ENCODE results near the gene ZNF516.
A peak's percentile ranks its signal among the peaks of the same experiment; 100 is the strongest.

Gene ZNF516

GRCh38 chr18:76435316-76435989 lies 59.6 kb downstream of the ZNF516 start:
- DNase-seq = no peak

GRCh38 chr18:76434452-76434851 lies 60.6 kb downstream of the ZNF516 start:
- DNase-seq = no peak

- no peak for DNase-seq
Observed at GRCh38 chr18:76433788-76434187, 61.3 kb downstream of the ZNF516 start.

- no peak for DNase-seq
Observed at GRCh38 chr18:76432970-76433767, 61.9 kb downstream of the ZNF516 start.

GRCh38 chr18:76432274-76432755 lies 62.7 kb downstream of the ZNF516 start:
- no peak for DNase-seq

- no peak for DNase-seq
Observed at GRCh38 chr18:76431437-76432273, 63.4 kb downstream of the ZNF516 start.

GRCh38 chr18:76430636-76431035 lies 64.4 kb downstream of the ZNF516 start:
- DNase-seq = no peak

- peak; percentile 52 for DNase-seq
Observed at GRCh38 chr18:76429262-76430126, 65.5 kb downstream of the ZNF516 start.

GRCh38 chr18:76428396-76429261 lies 66.4 kb downstream of the ZNF516 start:
- no peak for DNase-seq

- no peak for DNase-seq
Observed at GRCh38 chr18:76426737-76427305, 68.2 kb downstream of the ZNF516 start.

- no peak for DNase-seq
Observed at GRCh38 chr18:76425146-76426131, 69.6 kb downstream of the ZNF516 start.

GRCh38 chr18:76422838-76423237 lies 72.2 kb downstream of the ZNF516 start:
- no peak for DNase-seq

GRCh38 chr18:76422121-76422520 lies 72.9 kb downstream of the ZNF516 start:
- no peak for DNase-seq

GRCh38 chr18:76421685-76422078 lies 73.4 kb downstream of the ZNF516 start:
- no peak for DNase-seq

GRCh38 chr18:76420898-76421684 lies 74.0 kb downstream of the ZNF516 start:
- DNase-seq = no peak

- DNase-seq = no peak
Observed at GRCh38 chr18:76419811-76420210, 75.2 kb downstream of the ZNF516 start.

GRCh38 chr18:76416911-76417310 lies 78.1 kb downstream of the ZNF516 start:
- no peak for DNase-seq

- no peak for DNase-seq
Observed at GRCh38 chr18:76414936-76415621, 80.0 kb downstream of the ZNF516 start.
